GM18517 (cell line): ENCODE data around the gene BPHL.
"Not testable (repeated sequence)": the region's sequence is repeated elsewhere in the genome, so short reads cannot be mapped to it uniquely, and the experiment has no call there.

ENCODE experiments used
- ATAC-seq: cut with Tn5 transposase; IDR thresholded peaks from one replicate; pipeline ENCODE4 v1.9.1; 2021; ENCODE audit warnings: mild to moderate bottlenecking, moderate library complexity; ENCODE audit not compliant: unreplicated experiment

BPHL gene

DNA sequence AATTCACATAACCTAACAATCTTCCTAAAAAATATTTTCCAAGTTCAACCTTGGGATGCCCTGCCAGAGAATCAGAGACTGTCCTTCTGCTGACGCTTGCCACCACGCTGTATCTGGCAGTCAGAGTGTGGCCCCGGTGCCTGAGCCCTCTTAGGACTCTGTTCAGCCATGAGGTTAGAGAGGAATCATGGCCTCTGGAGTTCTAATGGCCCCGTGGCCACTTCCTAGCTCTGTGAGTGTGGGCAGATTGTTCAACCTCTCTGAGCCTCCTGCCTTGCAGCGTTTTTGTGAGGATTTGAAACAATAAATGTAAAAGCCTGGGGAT lies 2.2 kb downstream of the BPHL start:
- ATAC-seq, result no peak

DNA sequence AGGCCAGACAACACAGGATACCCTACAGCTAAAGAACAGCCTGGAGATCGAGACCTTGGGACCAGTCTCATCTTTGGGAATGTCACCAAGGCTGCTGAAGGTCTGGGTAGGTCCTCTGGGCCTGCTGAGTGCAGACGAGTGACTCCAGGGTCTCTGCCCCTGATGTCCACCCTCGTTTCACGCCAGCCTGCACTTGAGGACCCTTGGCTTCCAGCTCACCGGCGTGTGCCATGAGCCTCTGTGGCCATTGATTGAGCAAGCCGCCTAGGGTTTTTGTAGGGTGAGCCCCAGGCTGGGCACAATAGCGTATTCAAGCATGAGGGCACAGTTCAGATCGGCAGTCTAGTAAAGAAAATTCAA lies 4.3 kb downstream of the BPHL start:
- ATAC-seq, result no peak

DNA sequence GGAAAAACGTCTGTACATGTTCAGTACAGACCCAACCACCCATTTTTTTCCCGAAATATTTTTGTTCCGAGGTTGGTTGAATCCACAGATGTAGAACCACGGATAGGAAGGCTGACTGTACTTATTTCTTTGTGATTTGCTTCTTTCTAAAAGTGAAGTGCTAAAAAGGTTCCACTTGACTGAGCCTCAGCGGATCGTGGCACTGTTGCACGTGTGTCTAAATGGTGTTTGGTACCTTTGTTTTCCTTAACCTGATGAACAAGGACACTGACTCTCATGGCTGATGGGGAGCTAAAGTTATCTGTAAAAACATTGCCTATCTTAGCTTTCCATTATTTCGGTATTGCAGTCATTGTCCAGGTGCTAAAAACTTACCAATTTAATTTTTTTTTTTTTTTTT lies 6.2 kb downstream of the BPHL start:
- ATAC-seq, result no peak

DNA sequence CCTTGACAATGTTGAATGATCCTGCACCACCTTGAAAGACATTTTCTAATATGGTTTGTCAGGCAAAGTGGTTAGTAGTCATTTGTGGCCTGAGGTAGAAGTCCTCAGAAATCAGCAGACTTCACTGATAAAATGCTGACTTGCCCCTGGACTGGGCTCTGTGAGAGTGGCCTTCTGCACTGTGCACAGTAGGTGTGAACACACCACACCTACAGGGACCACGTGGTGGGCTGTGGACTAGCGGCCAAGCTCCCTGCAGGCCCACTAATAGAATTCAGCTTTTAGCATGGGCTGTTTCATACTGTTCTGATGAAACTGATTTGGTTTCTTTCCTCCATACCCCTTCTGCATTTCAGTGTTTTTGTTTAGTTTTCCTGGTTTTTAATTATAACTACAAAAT lies 7.3 kb downstream of the BPHL start:
- ATAC-seq, result no peak

DNA sequence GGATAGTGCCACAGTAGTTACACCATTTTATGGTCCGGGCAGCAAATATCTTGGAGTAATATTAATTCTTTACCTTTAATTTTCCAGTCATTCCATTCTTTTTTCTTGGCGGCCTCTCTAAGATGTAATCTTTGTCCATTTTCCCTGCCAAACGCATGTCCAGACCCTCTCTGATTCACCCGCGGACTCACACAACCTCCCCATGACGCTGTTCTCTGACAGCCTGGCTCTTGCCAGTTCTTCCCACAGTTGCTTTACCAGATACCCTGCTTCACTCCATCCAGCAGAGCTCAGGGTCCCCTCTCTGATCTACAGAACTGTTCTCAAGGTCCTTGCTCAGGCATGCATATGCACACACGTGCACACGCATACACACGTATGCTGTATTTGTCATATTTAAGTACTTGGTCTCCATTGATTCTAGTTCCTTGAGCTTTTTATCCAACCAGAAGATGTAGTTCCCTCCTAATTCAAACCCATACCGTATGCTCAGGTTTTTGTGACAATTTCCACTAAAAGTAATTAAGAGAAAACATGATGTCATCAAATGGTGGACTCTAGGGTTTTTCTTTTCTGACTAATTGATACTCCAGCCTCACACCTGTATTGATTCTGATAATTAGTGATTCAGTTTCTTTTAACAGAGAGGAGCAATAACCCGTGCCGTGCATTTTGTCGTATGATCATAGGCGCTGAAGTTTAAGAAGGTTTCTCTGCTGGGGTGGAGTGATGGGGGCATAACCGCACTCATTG lies 10.0 kb downstream of the BPHL start:
- no peak for ATAC-seq

DNA sequence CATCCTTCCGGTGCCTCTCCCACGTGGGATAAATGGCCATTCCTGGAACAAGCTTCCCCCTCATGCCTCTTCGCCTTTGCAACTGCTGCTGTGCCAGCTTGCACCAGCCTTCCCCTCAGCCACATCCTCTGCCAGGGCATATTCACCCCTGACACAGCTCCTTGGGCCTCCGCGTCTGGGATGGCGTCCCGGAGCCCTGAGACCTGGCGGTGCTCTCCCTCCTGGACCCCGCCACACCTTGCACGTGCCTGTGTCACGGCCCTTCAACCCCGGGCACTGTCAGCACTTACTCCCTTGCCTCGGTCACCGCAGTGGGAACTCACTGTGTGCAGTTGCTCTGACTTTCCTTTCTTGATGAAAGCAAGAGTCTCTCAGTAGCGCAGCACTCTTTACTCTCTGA lies 13.2 kb downstream of the BPHL start:
- ATAC-seq, result no peak

DNA sequence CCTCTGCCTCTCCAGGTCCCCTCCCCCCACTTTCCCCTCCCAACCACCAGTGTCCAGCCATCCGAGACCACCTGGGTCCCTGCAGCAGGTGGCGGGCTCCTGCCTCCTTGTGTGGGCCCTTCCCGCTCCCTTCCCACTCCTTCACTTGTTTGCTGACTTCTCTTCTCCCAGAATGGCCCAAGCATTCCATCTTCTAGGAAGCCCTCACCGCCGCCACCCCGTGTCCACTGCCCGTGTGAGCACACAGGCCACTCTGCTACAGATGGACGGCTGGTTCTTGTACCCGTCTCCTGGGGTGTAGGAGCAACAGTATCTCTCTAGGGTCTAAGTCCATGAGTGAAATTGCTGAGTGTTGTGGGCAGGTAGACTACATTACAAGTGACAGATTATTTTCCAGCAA lies 15.0 kb downstream of the BPHL start:
- ATAC-seq, result no peak

DNA sequence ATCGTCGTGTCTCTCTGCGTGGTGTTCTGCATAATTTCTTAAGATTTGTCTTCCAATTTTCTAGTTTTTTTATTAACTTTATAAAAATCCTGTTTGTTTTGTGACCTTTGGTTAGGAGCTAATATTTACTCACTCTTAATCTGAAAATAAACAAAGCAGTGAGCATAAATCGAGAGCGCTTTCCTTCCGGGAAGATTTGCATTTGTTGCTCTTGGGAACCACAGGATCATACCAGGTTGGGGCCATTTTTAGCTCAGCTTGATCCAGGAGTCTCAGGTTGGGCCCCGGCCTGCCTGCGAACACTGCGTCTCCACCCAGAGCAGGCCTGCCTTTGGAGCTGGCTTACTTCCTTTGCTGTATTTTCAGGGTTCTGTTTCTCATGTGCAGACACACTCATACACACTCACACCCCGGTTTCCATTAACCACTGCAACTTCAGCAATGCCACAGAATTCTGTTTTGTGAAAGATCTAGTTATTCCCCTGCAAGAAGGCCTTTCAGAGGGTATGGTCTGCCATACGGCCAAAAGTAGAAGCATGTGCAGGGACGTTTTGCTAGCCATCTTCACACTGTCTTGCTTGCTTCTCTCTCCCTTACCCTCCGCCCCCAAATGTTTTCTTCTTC lies 17.3 kb downstream of the BPHL start:
- ATAC-seq, result no peak

DNA sequence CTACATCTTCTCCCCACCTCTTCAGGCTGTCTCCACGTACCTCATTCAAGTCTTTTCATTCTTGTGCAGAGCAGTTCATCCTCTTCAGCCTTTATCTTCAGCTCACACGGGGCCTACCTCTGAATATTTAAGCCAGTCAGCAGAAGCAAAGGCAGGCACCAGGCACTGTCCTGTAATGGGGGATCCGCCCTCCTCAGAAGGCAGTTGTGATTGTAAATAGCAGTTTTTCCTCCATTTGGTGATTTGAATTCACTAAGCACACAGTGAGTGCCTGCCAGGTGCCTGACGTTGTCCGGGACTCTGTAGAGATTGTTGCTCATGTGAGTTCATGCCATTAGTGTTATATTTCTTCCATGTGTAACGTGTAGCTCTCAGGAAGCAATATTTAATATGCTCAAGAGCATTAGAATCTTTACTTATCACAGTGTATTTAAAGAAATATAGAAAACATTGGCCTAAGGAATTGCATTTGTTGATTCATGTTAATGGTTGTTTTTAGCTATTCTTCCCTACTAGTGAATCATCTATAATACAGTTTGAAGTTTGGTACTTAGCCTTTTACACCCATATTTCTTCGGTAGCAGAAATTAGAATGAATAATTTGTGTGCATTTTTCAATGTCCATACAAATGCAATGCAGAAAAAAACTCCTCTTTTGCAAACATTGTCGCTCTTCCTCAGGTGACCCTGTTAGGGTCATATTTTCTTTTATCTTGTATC lies 17.9 kb downstream of the BPHL start:
- ATAC-seq, result no peak

DNA sequence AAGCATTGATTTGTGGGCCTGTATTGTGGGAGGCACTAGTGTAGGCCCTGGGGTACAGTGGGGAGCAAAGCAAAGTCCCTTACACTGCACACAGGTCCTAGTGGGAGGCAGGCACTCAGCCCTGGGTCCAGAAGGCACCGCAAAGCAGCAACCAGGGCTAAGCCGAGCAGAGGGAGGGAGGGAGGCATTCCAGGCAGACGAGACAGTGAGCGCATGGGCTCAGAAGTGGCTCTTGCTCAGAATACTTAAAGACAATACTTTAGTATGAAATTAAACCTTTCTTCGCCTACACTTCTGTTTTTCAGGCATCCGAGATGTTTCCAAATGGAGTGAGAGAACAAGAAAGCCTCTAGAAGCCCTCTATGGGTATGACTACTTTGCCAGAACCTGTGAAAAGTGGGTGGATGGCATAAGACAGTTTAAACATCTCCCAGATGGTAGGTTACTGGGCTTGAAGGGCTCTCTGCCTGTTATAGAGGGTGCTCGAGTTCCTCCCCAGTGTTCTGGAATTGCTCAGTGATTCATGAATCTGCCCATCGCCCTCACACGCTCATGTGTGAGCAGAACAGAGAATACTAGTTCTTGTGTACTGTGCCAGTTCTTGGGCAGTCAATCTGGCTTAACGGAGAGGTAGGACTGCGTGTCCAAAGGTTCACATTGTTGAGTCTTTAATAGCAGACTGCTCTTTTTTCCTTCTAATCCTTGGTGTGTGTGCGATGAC lies 18.7 kb downstream of the BPHL start:
- ATAC-seq, result no peak

DNA sequence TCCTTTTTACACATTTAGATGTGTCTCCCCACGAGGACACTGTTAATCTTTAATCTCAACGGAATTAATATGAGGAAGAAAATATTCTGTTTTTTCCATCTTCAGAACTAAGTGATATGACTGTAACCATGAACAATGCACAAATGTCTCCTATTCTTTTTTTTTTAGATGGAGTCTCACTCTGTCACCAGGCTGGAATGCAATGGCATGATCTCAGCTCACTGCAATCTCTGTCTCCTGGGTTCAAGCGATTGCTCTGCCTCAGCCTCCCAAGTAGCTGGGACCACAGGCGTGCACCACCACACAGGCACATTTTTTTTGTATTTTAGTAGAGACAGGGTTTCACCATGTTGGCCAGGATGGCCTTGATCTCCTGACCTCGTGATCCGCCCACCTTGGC lies 19.4 kb downstream of the BPHL start:
- ATAC-seq, result not testable (repeated sequence)

DNA sequence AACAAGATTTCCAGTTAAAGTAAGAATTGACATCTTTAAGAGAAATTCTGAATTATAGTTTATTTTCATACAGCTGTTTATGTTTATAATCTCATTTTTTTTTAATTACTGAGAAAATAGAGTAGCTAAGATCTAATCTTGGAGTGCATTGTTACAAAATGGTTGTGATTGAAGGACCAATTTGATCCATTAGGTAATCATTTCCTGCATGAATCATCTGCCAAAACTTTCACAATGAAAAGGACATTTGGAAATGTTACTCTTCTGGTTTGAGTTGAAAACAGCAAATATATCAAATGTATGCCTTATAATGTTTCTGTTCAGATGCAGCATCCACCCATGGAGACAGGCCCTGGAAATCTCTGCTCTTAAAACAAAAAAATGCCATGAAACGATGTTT lies 19.8 kb downstream of the BPHL start:
- no peak for ATAC-seq

DNA sequence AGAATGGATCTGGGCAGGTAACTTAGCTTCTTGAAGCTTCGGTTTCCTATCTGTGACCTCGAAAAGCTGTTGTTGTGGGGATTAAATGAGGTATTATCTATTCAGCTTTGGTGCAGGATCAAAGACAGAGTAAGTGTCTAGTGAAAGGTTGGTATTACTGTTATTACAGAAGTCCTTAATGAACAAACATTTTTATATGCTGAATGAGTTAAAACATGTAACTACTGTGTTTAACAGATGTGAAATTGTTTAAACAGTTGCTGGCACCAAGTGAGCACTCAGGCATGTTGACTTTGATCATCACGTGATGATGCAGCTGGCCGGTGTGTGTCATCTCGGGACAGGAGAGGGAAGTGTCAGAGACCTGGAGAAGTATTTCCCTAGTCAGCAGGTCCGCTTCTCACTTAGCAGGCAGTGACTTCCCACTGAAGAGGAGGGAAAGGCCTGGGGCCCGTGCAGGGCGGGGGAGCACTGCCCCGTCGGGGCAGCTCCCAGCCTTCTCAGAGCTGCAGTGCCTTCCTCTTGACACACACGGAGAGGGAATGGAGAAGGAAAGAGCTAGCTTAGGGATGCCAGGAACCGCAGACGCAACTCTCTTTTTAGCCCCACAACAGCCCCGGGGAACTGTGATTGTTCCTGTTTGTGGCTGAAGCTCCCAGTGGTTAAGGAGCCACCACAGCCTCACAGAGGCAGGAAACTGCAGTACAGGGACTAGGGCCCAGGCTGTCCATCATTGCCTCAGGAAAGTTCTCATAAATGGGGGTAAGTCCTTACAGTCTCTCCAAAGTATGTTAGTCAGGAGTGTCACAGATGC lies 20.8 kb downstream of the BPHL start:
- ATAC-seq, result no peak

DNA sequence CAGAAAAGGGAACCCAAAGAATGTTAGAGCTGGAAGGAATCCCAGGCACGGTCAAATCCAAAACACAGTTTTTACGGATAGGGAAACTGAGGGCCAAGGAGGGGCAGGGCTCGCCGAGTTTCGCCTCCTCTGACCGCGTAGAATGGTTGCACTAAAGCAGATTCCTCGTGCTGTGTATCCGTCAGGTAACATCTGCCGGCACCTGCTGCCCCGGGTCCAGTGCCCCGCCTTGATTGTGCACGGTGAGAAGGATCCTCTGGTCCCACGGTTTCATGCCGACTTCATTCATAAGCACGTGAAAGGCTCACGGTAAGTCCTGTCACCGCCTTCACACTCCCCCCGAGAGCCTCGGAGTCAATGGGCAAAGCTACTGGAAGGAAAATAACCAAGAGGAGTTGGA lies 21.7 kb downstream of the BPHL start:
- no peak for ATAC-seq

DNA sequence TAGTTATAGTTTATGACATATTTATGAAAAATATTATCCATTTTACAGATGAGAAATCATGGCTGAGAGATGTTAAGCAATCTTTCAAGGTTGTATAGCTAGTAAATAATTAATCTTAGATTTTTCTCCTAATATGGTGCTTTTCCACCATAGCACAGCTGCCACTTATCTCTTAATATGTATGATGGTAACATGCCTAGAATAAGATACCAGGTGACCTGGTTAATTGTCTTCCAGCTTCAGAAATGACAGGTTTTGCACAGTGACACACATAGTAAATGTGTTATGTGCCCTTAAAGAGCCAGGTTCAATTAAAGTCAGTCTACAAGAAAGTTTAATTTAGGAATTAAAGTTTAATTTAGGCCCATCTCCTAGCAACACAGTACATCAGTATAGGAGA lies 24.0 kb downstream of the BPHL start:
- no peak for ATAC-seq

DNA sequence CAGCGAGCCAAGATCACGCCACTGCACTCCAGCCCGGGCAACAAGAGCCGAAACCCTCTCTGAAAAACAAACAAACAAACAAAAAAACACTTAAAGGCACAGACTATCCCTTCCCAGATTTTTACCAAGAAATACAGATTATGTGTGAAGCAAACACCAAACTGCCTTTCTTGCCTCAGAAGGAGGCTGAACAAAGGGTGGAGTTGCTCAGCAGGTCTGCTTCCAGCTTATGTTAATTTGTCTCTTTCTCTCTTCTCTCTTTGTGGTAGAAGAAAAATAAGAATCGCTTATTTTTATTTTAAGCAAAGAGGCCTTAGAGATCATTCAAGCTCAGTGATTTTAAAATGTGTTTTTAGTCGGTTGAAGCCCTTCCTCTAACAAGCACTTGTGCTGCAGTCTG lies 24.6 kb downstream of the BPHL start:
- no peak for ATAC-seq

DNA sequence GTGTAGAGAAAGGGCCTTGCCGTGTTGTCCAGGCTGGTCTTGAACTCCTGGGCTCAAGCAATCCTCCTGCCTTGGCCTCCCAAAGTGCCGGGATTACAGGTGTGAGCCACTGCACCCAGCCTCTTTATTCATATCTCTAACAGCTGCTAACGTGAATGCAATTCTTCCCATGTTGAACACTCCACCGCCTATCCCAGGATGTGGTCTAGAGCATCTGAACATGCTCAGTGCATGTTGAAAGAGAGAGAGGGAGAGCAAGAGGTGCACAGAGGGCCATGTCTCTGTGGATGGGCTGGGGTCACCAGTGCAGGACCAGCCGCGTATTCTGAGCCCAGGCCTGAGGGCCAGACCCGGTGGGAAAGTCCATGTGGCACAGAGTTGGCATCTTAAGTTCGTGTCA lies 26.1 kb downstream of the BPHL start:
- ATAC-seq, result no peak

DNA sequence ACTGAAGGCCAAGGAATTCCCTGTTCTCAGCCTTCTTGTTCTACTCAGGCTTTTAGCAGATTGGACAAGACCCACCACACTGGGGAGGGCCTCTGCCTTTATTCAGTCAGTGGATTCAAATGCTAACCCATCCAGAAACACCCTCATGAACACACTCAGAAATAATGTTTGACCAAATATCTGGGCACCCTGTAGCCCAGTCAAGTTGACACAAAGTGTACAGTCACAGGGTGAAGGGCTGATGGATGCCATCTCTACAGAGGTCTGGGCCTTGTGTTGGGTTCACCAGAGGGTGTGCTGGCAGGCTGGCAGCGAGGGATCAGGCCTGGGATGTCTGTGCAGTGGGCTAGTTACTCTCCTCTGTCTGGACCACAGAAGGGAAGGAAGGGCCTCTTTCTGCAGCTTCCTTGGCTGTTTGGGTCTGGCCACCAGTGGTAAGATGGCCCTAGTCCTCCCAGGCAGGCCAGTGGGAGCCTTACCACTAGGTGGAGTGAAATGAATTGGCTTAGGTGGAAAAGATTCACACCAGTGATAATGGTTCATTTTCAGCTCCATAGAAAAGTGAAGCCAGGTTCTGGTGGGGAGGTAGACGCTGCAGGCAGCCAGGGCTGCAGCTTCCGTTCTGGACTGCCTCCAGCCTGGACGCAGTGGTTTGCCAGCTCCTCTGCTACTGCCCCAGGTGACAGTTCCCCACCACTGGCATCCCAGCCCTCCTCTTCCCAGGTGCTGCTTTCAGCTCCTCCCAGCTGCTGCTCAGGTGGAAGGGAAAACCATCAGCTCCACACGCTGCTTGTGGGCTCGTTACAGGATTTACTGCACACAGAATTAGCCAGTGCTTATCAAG lies 29.6 kb downstream of the BPHL start:
- ATAC-seq, result no peak

DNA sequence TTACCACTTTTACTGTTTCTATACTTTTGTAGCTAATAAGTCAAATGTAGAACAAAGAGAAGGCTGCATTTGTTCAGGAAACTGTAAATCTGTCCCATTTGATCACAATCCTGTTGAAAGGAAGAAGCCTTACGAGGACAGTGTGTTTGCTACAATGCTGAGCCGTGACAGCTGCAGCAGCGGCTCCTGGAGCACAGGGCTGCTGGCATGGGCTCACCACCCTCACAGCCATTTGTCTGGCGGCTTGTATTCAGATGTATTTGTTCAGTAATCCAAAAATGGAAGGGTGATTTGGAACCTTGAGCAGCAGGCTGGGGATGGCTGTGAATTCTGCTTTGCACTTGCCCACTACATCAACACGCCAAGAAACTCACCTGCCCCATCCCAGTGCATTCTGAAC lies 33.2 kb downstream of the BPHL start:
- no peak for ATAC-seq

DNA sequence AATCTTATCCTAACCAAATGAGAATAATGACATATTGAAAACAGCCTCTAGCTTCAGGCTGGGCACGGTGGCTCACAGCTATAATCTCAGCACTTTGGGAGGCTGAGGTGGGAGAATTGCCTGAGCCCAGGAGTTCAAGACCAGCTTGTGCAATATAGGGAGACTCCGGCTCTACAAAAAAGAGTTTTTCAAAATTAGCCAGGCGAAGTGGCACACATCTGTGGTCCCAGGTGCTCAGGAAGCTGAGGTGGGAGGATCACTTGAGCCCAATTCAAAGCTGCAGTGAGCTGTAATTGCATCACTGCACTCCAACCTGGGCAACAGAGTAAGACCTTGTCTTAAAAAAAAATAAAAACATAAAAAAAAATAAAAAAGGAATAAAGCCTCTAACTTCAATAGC lies 34.2 kb downstream of the BPHL start:
- no peak for ATAC-seq
